ENCODE results near the gene SLC4A8. TPM values are rescaled to one million over a fixed set of nuclear protein-coding genes. Genes with fewer than 3 reads are reported as not detected.

SLC4A8 gene
- total RNA-seq, 2 experiments from 2014 or later: 1.3 to 1.8 TPM

GRCh38 chr12:51395283-51396230 is 29.1 kb upstream of the SLC4A8 start:
- H3K4me1 Mint-ChIP-seq (ENCODE audit: low read depth): peaks cover 47% of the 10 kb centered on the region
- Histone ChIP-seq H3K9me3 (ENCODE audit: control insufficient read depth in 1 of 2, insufficient read depth in 1 of 2, low read length in 2 of 2) (no peaks in the 10 kb centered on the region), H3K4me3 (ENCODE audit: low read length) (peak overlapping the region; percentile 21), H3K36me3 (ENCODE audit: insufficient read depth, low read length) (no peaks in the 10 kb centered on the region), H3K27me3 (ENCODE audit: control insufficient read depth in 1 of 2, insufficient read depth in 2 of 2, low read length in 2 of 2) (no peaks in the 10 kb centered on the region), H3K4me1 (ENCODE audit: insufficient read depth, low read length) (peaks cover 51% of the 10 kb centered on the region), H3K27ac (ENCODE audit: low read depth in 1 of 2, low read length in 2 of 2) (peak overlapping the region; percentile 30 to 69)
- DNase-seq: peak in 4 of 14 experiments; percentile 36 to 65 (median 46)
- peaks cover 3% of the 10 kb centered on the region for H3K36me3 Mint-ChIP-seq (ENCODE audit: low read depth)
- H3K27me3 Mint-ChIP-seq: no peaks in the 10 kb centered on the region
- no peaks in the 10 kb centered on the region for H3K9me3 Mint-ChIP-seq
- TF ChIP-seq, protein P1, sequence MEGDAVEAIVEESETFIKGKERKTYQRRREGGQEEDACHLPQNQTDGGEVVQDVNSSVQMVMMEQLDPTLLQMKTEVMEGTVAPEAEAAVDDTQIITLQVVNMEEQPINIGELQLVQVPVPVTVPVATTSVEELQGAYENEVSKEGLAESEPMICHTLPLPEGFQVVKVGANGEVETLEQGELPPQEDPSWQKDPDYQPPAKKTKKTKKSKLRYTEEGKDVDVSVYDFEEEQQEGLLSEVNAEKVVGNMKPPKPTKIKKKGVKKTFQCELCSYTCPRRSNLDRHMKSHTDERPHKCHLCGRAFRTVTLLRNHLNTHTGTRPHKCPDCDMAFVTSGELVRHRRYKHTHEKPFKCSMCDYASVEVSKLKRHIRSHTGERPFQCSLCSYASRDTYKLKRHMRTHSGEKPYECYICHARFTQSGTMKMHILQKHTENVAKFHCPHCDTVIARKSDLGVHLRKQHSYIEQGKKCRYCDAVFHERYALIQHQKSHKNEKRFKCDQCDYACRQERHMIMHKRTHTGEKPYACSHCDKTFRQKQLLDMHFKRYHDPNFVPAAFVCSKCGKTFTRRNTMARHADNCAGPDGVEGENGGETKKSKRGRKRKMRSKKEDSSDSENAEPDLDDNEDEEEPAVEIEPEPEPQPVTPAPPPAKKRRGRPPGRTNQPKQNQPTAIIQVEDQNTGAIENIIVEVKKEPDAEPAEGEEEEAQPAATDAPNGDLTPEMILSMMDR (IDR thresholded peaks at IDR 0.05): no peak
- CTCF ChIA-PET: interaction anchor here (0.7 to 2.0 kb wide), 5 partner anchors 25 to 136 kb away, joined by 3 to 7 read pairs (median 4); no protein-coding TSS in a partner anchor
- peak overlapping the region; percentile 93 for H3K27ac Mint-ChIP-seq
- intact Hi-C loops (cut with DNase I, micrococcal nuclease): no loop called here
- POLR2A ChIA-PET: interaction anchor here (0.5 to 7.7 kb wide), 8 partner anchors 24 to 631 kb away, joined by 3 to 57 read pairs (median 3); partner anchors contain the start of genes ATF1 and DAZAP2
- no peak for ATAC-seq (ENCODE audit: poor library complexity)
- peak overlapping the region; percentile 86 for H3K4me3 Mint-ChIP-seq

DNA sequence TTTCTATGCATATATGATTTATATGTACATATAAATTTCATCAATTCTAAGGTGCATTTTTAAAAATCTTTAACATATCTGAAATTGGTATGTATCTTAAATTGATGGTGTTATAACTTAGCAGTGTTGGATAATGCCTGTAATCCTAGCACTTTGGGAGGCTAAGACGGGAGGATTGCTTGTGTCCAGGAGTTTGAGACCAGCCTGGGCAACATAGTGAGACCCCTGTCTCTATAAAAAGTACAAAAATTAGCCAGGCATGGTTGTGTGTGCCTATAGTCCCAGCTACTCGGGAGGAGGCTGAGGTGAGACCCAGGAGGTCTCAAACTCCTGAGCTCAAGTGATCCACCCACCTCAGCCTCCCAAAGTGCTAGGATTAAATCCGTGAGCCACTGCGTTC is 27.0 kb upstream of the SLC4A8 start:
- DNase-seq (no peak), ATAC-seq (ENCODE audit: poor library complexity) (no peak)
- intact Hi-C loops (cut with DNase I, micrococcal nuclease): no loop called here
- H3K4me1 Mint-ChIP-seq (ENCODE audit: low read depth): peaks cover 37% of the 10 kb centered on the region
- H3K9me3 Mint-ChIP-seq: no peaks in the 10 kb centered on the region
- H3K36me3 ChIP-seq (ENCODE audit: insufficient read depth, low read length): no peaks in the 10 kb centered on the region
- ChIA-PET POLR2A (no interaction called here), CTCF (no interaction called here)
- no peaks in the 10 kb centered on the region for H3K27me3 ChIP-seq (ENCODE audit: control insufficient read depth in 1 of 2, insufficient read depth in 2 of 2, low read length in 2 of 2)
- H3K4me3 Mint-ChIP-seq: no peak overlapping the region
- H3K4me3 ChIP-seq (ENCODE audit: low read length): no peak overlapping the region
- H3K27me3 Mint-ChIP-seq: no peaks in the 10 kb centered on the region
- H3K27ac ChIP-seq (ENCODE audit: low read depth in 1 of 2, low read length in 2 of 2): no peak overlapping the region
- H3K4me1 ChIP-seq (ENCODE audit: insufficient read depth, low read length): peaks cover 33% of the 10 kb centered on the region
- no peaks in the 10 kb centered on the region for H3K9me3 ChIP-seq (ENCODE audit: control insufficient read depth in 1 of 2, insufficient read depth in 1 of 2, low read length in 2 of 2)
- TF ChIP-seq, protein P1 (IDR thresholded peaks at IDR 0.05): no peak
- no peaks in the 10 kb centered on the region for H3K36me3 Mint-ChIP-seq (ENCODE audit: low read depth)
- H3K27ac Mint-ChIP-seq: no peak overlapping the region

- H3K4me1 ChIP-seq (ENCODE audit: insufficient read depth, low read length): peaks cover 10% of the 10 kb centered on the region
- no peaks in the 10 kb centered on the region for H3K9me3 Mint-ChIP-seq
- no peaks in the 10 kb centered on the region for H3K36me3 Mint-ChIP-seq (ENCODE audit: low read depth)
- H3K27ac Mint-ChIP-seq: no peak overlapping the region
- POLR2A ChIA-PET: no interaction called here
- no peaks in the 10 kb centered on the region for H3K27me3 Mint-ChIP-seq
- H3K4me3 Mint-ChIP-seq: no peak overlapping the region
- H3K4me1 Mint-ChIP-seq (ENCODE audit: low read depth): peaks cover 14% of the 10 kb centered on the region
- H3K4me3 ChIP-seq (ENCODE audit: low read length): no peak overlapping the region
- DNase-seq: no peak
- H3K27me3 ChIP-seq (ENCODE audit: control insufficient read depth in 1 of 2, insufficient read depth in 2 of 2, low read length in 2 of 2): no peaks in the 10 kb centered on the region
- no peak for ATAC-seq (ENCODE audit: poor library complexity)
- CTCF ChIA-PET: interaction anchor here (0.7 kb wide), 1 partner anchor 25 kb away, joined by 3 read pairs; no protein-coding TSS in a partner anchor
- no peak overlapping the region for H3K27ac ChIP-seq (ENCODE audit: low read depth in 1 of 2, low read length in 2 of 2)
- intact Hi-C loops (cut with DNase I, micrococcal nuclease): no loop called here
- TF ChIP-seq, protein P1 (IDR thresholded peaks at IDR 0.05): no peak
- H3K9me3 ChIP-seq (ENCODE audit: control insufficient read depth in 1 of 2, insufficient read depth in 1 of 2, low read length in 2 of 2): no peaks in the 10 kb centered on the region
- no peaks in the 10 kb centered on the region for H3K36me3 ChIP-seq (ENCODE audit: insufficient read depth, low read length)
These were observed 24.7 kb upstream of the SLC4A8 start for GRCh38 chr12:51399891-51400290.

All from CD4-positive, alpha-beta T cell (primary cell).